Epidermal melanocyte (primary cell): ENCODE measurements around the gene ZNF888.
"Not testable (repeated sequence)": the region's sequence is repeated elsewhere in the genome, so short reads cannot be mapped to it uniquely, and the experiment has no call there.

Experiments used
- DNase-seq: peaks from one replicate; pipeline ENCODE4 v3.0.0; 2011; ENCODE audit warnings: low spot score; ENCODE audit not compliant: insufficient read length

The ZNF888 gene

DNA sequence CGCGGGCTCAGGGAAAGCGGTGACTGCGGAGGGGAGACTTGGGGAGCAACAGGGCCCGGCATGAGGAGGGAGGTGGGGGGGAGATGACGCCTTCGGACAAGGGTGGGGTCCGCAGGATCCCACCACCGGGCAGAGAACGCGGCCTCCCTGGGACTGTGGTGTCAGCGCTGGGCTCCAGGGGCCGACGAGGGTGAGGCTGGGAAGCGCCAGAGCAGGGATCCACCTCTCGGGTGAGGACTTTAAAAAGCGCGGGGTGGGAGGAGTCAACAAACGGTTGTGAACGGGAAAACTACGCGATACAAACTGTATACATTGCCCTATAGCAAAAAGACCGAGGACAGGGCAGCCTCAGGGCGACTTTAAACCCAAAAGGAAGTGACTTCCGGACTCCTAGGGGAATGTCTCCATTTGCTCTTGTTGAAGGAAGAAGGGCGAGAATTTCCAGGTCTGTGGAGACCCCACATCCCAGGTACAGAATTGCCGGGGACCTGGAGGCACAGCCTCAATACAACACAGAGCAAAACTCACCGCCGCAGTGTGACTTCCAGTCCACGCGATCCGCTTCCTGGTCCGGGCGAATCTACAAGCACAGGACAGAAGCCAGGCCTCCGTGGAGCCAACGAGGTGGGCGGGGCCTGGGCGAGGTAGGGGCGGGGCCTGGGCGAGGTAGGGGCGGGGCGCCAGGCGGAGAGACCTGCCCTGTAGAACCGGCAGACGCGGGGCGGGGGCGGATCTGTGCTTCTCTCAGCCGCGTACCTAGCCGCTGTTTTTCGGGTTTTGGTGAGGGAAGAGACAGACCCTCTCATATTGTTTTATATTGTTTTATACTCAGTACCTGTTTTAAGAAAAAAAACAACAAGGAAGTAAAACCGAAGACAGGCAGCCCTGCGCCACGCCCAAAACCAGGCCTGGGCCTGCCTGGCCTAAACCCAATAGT is at the start of gene ZNF888:
Gene ZNF888, minus strand, starts transcription at position 588 of the 937 bp plus-strand sequence. CDS start 5,555 bp downstream, outside the sequence.
- DNase-seq, result peak; percentile 61

DNA sequence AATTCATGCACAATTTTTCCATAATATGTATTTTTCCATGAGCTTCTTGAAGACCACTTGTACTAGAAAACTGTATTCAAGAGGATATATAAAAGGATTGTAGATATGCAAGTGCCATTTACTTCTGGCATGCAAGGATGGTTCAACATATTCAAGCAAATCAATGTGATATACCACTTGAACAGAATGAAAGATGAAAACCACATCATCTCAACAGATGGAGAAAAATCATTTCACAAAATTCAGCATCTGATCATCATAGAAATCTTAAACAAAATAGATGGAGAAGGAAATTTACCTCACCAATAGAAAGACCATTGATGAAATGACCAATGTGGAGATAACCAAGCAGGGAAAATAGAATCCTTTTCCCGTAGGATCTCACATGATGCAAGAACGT is 44.5 kb upstream of the ZNF888 start:
- DNase-seq, result no peak

DNA sequence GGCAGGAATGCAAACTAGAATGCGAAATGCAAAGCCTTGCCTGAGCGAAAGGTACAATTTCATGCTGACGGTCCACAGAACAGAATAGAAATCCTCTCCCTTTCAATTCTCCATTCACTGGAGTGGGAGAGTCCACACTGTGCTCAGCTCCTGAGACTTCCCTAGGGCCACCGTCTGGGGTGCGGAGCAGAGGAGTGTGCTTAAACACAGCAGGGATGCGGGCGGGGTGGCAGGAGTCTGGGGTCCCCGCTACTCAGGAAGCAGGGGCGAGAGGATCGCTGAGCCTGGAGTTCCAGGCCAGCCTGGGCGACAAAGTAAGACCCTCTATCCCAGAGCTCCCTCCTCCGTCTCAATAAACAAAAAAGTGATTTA is 40.0 kb upstream of the ZNF888 start:
- DNase-seq, result peak; percentile 18

DNA sequence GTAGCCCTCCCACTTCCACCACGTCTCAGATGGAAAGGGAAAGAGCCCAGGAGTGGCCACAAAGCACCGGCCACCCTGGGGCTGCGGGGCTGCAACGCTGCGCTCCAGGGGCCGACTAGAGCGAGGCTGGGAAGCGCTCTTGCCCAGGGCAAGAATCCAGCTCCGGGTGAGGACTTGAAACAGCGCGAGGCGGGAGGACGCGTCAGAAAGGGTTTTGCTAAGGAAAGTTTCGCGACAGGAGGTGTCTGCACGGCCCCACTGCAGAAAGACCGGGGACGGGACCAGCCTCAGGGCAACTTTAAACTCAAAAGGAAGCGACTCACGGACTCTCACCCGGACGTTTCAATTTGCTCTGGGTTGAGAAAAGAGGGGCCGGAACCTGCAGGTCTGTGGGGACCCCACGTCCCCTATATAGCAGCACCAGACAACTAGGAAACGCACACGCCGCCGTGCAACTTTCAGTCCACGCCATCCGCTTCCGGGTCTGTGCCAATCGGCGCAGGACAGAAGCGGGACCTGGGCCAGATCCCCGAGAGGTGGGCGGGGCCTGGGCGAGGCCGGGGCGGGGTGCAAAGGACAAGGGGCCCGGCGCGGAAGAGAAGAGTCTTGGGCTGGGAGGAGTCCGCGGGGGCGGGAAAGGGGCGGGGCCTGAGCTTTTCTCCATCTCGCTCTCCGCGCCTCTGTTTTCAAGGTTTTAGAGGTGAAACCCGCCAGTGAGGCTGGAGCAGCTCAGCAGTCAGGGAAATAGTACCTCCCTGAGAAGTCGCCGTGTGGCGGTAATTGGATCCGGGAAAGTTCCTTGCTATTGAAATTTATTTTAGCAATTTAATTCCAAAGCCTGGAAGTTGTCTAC is 39.4 kb upstream of the ZNF888 start, which contains the start of gene ZNF816:
Gene ZNF816, minus strand, starts transcription at position 488 of the 853 bp plus-strand sequence. CDS start 6,792 bp downstream, outside the sequence.
- DNase-seq, result peak; percentile 91

DNA sequence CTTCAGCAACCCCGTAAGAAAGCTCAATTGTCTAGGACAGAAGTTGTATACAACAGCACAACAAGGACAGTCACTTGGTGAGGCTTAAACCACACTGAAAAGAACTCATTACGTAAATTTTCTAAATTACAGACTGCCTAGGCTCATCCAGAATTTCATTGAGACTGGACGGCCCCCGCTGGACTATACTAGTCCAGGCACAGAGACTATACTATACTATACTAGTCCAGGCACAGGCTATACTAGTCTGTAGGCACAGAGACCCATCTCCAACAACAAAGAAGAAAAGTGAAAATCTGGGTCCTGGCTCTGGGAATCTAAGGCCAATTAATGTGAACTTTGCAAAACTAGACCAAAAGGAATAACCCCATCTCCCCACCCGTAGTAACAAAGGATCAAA is 38.8 kb upstream of the ZNF888 start:
- no peak for DNase-seq

DNA sequence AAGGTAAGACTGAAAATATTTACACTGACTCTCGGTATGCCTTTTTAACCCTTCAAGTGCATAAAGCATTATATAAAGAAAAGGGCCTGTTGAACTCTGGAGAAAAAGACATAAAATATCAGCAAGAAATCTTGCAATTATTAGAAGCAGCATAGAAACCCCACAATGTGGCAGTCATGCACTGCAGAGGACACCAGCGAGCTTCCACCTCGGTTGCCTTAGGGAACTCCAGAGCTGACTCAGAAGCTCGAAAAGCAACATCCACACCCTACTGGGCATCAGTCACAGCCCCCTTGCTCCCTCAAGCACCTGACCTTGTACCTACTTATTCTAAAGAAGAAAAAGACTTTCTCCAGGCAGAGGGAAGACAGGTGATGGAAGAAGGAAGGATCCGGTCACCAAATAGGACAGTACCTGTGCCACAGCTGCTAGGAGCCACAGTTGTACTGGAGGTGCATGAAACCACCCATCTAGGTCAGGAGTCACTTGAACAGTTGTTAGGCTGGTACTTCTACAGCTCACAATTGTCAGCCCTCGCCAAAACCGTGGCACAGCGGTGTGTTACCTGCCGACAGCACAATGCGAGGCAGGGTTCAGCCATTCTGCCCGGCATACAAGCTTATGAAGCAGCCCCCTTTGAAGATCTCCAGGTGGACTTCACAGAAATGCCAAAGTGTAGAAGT is 36.5 kb upstream of the ZNF888 start:
- DNase-seq, result no peak

DNA sequence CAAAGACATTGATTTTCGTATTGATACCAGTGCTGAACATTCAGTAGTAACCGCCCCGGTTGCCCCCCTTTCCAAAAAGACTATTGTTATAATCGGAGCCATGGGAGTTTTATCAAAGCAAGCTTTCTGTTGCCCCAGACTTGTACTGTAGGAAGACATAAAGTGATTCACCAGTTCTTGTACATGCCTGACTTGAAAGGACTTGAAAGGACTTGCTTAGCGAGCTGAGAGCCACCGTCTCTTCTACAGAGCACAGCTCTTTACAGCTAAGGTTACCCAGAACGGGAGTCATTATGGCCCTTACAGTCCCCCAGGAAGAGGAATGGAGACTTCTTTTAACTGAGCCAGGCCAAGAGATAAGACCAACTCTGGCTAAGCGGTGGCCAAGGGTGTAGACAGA is 34.4 kb upstream of the ZNF888 start:
- no peak for DNase-seq

DNA sequence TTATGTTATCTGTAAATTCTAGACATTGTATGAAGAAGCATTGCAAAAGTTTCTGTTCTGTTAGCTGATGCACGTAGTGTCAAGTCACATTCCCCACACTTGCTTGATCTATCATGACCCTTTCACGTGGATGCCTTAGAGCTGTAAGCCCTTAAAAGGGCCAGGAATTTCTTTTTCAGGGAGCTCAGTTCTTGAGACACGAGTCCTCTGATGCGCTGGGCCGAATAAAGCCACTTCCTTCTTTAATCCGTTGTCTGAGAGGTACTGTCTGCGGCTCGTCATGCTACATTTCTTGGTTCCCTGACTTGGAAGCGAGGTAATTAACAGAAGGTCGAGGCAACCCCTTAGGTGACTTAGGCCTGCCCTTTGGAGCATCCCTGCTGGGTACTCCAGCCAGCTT is 33.7 kb upstream of the ZNF888 start:
- DNase-seq, result no peak

DNA sequence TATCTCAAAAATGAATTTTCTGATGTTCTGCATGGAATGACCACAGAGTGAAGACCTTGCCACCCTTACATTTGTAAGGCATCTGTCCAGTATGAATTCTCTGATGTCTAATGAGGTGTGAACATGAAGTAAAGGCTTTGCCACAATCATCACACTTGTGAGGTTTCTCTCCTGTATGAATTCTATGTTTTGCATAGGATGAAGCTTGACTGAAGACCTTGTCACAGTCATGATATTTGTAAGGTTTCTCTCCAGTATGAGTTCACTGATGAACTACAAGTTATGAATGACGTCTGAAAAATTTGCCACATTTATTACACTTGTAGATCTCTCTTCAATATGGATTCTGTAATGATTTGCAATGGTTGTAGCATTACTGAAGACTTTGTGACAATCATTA is 26.2 kb upstream of the ZNF888 start:
- DNase-seq, result no peak

DNA sequence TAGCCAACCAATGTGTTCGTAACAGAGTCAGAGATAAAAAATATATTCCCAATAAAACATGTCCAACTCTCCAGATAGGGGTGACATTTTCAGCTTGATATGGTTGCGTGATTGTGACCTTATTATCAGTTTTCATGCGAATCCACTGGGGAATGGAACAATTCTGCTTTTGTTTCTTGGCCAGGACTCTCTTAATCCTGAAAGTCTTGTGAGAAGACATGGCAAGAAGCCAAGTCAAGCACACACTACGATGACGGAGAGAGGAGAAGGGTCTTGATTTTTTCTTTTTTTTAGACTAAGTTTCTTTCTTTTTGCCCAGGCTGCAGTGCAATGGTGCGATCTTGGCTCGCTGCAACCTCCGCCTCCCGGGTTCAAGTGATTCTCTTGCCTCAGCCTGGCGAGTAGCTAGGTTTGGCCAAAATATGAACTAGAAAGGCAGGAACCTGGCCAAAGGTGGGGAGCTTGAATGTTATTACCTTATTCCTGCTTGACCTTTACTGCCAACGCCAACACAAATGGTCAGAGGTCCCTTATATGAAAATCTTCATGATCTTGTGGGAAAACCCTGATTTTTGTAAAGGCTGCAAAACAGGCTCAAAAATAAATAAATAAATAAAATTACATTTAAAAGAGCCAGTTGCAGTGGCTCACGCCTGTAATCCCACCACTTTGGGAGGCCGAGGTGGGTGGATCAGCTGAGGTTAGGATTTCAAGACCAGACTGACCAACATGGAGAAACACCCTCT is 25.0 kb upstream of the ZNF888 start:
- no peak for DNase-seq

DNA sequence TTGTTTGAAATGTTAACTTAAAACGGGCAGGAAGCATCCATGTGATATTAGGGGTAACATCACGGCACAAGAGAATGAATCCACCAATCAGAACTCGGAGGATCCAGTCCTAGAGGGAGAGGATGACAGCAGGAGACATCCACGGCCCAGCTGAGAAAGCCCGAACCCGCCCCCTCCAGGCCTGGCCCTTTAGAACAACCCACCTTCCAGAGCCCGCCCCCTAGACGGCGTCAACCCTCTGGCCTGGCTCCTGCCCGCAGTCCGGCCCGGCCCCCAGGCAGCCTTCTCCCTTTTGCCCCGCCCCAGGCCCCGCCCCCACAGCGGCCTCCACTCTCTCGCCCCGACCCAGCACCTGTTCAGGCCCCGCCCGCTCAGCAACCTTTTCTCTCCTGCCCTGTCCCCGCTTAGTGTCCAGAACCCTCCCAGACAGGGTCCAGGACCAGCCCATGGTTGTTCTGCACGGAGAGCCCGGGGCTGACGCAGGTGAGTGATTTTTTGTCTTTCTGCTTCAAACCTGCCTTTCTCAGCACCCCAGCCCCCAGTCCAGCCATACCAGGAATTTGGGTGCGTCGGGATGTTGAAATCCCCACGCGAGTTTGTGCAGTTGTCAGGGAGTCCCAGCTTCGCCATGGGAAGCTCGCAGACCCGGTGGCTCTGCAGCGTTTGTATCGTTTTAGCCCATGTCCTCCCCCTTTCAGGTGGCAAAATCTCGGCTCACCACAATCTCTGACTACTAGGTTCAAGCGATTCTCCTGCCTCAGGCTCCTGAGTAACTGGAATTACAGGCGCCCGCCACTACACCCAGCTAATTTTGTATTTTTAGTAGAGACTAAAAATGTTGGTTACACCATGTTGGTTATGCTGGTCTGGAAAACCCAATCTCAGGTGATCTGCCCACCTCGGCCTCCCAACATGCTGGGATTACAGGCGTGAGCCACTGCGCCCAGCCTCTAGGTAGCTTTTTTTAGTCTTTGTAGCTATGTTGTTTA is 23.4 kb upstream of the ZNF888 start:
- DNase-seq, result no peak

DNA sequence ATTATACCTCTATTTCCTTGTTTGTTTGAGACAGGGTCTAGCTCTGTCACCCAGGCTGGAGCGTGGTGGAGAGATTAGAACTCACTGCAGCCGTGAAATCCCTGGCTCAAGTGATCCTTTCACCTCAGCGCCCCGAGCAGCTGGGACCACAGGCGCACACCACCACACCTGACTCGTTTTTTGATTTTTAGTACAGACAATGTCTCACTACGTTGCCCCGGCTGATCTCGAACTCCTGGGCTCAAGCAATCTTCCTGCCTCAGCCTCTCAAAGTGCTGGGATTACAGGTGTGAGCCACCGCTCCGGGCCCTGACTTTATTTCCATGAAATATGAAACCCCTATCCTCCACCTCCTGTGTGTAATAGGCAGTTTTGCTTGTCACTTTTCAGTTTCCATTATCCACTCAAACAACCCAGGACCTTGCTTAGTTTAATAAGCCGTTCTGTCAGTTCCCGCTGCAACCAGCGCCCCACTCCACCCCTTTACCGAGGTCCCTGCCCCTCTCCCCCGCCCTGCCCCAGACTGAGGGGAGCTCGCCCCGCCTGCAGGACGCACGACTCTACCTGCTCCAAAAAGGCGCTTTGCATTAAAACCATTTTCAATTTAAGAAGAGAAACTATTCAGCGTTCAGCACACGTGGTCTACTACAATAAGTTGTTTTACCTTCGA is 22.6 kb upstream of the ZNF888 start:
- no peak for DNase-seq

DNA sequence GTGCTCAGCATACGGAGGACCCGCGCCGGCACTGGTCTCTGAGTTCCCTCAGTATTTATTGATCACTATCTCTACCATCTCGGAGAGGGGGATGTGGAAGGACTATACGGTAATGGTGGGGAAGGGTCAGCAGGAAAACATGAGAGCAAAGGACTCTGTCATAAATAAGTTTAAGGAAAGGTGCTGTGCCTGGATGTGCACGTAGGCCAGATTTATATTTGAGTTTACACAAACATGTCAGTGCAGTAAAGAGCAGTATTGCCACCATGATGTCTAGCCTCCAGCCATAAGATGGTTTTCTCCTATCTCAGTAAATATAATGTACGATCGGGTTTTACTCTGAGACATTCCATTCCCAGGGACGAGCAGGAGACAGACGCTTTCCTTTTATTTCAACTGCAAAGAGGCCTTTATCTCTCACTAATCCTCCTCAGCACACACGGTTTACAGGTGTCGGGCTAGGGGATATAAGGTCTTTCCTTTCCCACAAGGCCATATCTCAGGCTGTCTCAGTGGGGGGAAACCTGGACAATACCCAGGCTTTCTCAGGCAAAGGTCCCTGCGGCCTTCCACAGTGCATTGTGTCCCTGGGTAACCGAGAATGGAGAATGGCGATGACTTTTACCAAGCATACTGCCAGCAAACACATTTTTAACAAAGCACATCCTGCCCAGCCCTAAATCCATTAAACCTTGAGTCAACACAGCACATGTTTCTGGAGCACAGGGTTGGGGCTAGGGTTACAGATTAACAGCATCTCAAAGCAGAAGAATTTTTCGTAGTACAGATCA is 21.7 kb upstream of the ZNF888 start:
- not testable (repeated sequence) for DNase-seq

DNA sequence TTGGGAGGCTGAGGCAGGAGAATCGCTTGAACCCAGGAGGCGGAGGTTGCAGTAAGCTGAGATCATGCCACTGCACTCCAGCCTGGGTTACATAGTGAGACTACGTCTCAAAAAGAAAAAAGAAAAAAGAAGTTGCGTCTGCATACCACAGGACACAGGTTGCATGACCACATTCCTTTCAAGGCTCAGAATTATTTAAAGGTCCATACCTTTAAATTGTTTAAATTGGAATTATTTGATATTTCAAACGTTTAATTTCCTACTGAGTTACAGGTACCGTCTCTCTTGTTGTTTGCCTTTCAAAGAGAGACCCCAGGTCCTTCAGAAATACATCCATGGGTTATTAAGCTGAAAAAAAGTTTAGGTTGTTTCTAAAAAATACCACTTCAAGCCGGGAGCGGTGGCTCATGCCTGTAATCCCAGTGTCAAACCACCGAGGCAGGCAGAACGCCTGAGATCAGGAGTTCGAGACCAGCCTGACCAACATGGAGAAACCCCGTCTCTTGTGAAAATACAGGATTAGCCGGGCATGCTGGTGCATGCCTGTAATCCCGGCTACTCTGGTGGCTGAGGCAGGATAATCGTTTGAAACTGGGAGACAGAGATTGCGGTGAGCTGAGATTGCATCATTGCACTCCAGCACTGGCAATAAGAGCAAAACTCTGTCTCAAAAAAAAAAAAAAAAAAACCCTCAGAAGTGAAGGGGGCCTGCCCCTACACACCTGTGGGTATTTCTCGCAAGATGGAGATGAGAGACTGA is 20.8 kb upstream of the ZNF888 start:
- no peak for DNase-seq

DNA sequence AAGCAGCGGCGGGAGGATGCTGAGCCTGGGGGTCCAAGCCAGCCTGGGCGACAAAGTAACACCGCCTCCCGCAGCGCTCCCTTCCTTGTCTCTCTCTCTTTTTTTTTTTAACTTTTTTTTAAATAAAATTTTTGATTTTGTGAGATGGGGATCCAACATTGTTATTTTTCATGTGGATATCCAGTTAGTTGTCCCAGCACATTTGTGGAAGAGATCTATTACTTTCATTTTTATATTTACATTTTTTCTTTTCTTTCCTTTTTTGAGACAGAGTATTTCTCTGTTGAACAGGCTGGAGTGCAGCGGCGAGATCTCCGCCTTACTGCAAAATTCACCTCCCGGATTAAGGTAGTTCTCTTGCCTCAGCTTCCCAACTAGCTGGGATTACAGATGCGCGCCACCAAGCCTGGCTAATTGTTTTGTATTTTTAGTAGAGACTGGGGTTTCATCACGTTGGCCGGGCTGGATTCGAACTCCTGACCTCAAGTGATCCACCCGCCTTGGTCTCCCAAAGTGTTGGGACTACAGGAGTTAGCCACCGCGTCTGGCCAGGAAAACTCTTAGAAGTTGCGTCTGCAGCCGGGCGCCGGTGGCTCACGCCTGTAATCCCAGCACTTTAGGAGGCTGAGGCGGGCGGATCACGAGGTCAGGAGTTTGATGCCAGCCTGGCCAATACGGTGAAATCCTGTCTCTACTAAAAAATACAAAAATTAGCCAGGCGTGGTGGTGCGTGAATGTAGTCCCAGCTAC is 20.1 kb upstream of the ZNF888 start:
- DNase-seq, result no peak

DNA sequence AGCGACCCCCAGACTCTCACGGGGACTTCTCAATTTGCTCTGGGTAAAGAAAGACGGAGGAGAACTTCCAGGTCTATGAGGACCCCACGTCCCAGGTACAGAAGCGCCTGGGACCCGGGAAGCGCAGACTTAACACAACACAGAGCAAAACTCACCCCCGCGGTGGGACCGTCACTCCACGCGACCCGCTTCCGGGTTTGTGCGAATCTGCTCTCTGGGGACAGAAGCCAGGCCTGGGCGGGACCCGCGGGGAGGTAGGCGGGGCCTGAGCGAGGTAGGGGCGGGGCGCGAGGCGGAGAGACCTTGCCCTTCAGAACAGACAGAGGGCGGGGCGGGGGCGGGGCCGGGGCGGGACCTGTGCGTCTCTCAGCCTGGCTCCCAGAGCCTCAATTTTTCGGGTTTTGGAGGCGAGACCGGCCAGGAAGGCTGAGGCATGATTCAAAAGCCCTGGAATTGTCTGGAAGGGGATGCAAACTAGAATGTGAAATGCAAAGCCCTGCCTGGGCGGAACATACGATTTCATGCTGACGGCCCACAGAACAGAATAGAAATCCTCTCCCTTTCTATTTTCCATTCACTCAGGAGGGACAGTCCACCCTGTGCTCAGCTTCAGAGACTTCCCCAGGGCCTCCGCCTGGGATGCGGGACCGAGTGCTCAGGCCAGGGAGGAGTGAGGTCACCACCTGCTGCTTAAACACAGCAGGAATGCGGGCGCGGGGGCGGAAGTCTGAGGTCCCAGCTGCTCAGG is 19.3 kb upstream of the ZNF888 start:
- peak; percentile 64 for DNase-seq
